H1 (cell line): ENCODE data around the gene KIN. TPM values are rescaled to one million over a fixed set of nuclear protein-coding genes. Genes with fewer than 3 reads are reported as not detected.

Experiments used
- polyA plus RNA-seq, 7 experiments: library from polyadenylated mRNA; depleted of rRNA in 3 of 7; stranded (reverse) in 5 of 7; unstranded in 2 of 7; fragments of >200 nt in 5 of 7; fragments of 200-250 nt in 2 of 7; gene quantifications; 1 replicate in 5 of 7; 2 replicates in 1 of 7; 4 replicates in 1 of 7; pipeline versions ENCODE4 v1.2.1 to v1.2.3, GENCODE V29; 2011 to 2013; ENCODE audit warnings: missing spikeins in 2 of 7, mixed read lengths in 2 of 7
- total RNA-seq: library from RNA; stranded (reverse); fragmentation: NEBNext Ultra II Directional; extraction: Animal tissue kit (Norgen Biotek cat#: 25700); gene quantifications from 2 replicates; pipeline ENCODE4 v1.2.1, GENCODE V29; 2021
- TF ChIP-seq, protein P1 (sequence below), 3 experiments: IDR thresholded peaks; 1 replicate in 2 of 3; 2 replicates in 1 of 3; pipeline versions ENCODE4 v1.5.1 to v1.6.1; 2011; ENCODE audit warnings: low read length in 3 of 3, mild to moderate bottlenecking in 3 of 3, inconsistent platforms in 2 of 3, low read depth in 1 of 3, moderate library complexity in 1 of 3; ENCODE audit not compliant: insufficient read depth in 1 of 3; ENCODE audit errors: control extremely low read depth in 1 of 3
- TF ChIP-seq, protein P2 (sequence below): IDR thresholded peaks from 2 replicates; pipeline ENCODE4 v1.6.1; 2011; ENCODE audit warnings: low read length, improper control_type of control experiment

KIN gene
- total and polyA plus RNA-seq, 2 of the 8 experiments (the other 6 are each of a cell fraction or from before 2014, with no cell fraction given): 3.7 to 16.5 TPM

GRCh38 chr10:7826971-7827370, 39.2 kb upstream of the KIN start (continued):
- TF ChIP-seq, protein P1, sequence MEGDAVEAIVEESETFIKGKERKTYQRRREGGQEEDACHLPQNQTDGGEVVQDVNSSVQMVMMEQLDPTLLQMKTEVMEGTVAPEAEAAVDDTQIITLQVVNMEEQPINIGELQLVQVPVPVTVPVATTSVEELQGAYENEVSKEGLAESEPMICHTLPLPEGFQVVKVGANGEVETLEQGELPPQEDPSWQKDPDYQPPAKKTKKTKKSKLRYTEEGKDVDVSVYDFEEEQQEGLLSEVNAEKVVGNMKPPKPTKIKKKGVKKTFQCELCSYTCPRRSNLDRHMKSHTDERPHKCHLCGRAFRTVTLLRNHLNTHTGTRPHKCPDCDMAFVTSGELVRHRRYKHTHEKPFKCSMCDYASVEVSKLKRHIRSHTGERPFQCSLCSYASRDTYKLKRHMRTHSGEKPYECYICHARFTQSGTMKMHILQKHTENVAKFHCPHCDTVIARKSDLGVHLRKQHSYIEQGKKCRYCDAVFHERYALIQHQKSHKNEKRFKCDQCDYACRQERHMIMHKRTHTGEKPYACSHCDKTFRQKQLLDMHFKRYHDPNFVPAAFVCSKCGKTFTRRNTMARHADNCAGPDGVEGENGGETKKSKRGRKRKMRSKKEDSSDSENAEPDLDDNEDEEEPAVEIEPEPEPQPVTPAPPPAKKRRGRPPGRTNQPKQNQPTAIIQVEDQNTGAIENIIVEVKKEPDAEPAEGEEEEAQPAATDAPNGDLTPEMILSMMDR (IDR thresholded peaks at IDR 0.05; ENCODE audit: control extremely low read depth in 1 of 3, insufficient read depth in 1 of 3, low read depth in 1 of 3, low read length in 3 of 3): peak in 1 of 3 experiments; percentile 11; a peak in 1 of 4 replicates
- TF ChIP-seq, protein P2, sequence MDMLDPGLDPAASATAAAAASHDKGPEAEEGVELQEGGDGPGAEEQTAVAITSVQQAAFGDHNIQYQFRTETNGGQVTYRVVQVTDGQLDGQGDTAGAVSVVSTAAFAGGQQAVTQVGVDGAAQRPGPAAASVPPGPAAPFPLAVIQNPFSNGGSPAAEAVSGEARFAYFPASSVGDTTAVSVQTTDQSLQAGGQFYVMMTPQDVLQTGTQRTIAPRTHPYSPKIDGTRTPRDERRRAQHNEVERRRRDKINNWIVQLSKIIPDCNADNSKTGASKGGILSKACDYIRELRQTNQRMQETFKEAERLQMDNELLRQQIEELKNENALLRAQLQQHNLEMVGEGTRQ: no peak
